Measurements from ENCODE around the gene ATG4D. TPM values are rescaled to one million over a fixed set of nuclear protein-coding genes. Genes with fewer than 3 reads are reported as not detected.
A peak's percentile ranks its signal among the peaks of the same experiment; 100 is the strongest.

ATG4D gene
- total RNA-seq, 1 experiment from 2014 or later, result 59.4 TPM

- TF ChIP-seq TEAD4 (CRISPR knock-in tag; IDR thresholded peaks at IDR 0.05) (no peak), ZNF263 (CRISPR knock-in tag; IDR thresholded peaks at IDR 0.05; ENCODE audit: low read depth) (no peak), TCF7 (CRISPR knock-in tag; IDR thresholded peaks at IDR 0.05; ENCODE audit: low read depth) (no peak), ZNF671 (CRISPR knock-in tag; IDR thresholded peaks at IDR 0.05) (no peak), ARID4B (CRISPR knock-in tag; IDR thresholded peaks at IDR 0.05; ENCODE audit: borderline replicate concordance) (no peak), ZNF512 (CRISPR knock-in tag; IDR thresholded peaks at IDR 0.05; ENCODE audit: borderline replicate concordance) (no peak), USF2 (CRISPR knock-in tag; IDR thresholded peaks at IDR 0.05) (no peak), ZNF416 (CRISPR knock-in tag; IDR thresholded peaks at IDR 0.05) (no peak), RORB (CRISPR knock-in tag; IDR thresholded peaks at IDR 0.05) (no peak), RELA (CRISPR knock-in tag; IDR thresholded peaks at IDR 0.05; ENCODE audit: borderline replicate concordance) (no peak), ZNF281 (CRISPR knock-in tag; IDR thresholded peaks at IDR 0.05) (no peak), ZNF317 (CRISPR knock-in tag; IDR thresholded peaks at IDR 0.05; ENCODE audit: borderline replicate concordance, low read depth) (no peak), JUN (CRISPR knock-in tag; IDR thresholded peaks at IDR 0.05) (no peak), SMAD3 (CRISPR knock-in tag; IDR thresholded peaks at IDR 0.05; ENCODE audit: borderline replicate concordance) (no peak), TP53 (CRISPR knock-in tag; IDR thresholded peaks at IDR 0.05) (no peak)
- TF ChIP-seq, protein P1, sequence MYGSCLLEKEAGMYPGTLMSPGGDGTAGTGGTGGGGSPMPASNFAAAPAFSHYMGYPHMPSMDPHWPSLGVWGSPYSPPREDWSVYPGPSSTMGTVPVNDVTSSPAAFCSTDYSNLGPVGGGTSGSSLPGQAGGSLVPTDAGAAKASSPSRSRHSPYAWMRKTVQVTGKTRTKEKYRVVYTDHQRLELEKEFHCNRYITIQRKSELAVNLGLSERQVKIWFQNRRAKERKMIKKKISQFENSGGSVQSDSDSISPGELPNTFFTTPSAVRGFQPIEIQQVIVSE (CRISPR knock-in tag; IDR thresholded peaks at IDR 0.05; ENCODE audit: borderline replicate concordance), result no peak
- TF ChIP-seq, protein P2, sequence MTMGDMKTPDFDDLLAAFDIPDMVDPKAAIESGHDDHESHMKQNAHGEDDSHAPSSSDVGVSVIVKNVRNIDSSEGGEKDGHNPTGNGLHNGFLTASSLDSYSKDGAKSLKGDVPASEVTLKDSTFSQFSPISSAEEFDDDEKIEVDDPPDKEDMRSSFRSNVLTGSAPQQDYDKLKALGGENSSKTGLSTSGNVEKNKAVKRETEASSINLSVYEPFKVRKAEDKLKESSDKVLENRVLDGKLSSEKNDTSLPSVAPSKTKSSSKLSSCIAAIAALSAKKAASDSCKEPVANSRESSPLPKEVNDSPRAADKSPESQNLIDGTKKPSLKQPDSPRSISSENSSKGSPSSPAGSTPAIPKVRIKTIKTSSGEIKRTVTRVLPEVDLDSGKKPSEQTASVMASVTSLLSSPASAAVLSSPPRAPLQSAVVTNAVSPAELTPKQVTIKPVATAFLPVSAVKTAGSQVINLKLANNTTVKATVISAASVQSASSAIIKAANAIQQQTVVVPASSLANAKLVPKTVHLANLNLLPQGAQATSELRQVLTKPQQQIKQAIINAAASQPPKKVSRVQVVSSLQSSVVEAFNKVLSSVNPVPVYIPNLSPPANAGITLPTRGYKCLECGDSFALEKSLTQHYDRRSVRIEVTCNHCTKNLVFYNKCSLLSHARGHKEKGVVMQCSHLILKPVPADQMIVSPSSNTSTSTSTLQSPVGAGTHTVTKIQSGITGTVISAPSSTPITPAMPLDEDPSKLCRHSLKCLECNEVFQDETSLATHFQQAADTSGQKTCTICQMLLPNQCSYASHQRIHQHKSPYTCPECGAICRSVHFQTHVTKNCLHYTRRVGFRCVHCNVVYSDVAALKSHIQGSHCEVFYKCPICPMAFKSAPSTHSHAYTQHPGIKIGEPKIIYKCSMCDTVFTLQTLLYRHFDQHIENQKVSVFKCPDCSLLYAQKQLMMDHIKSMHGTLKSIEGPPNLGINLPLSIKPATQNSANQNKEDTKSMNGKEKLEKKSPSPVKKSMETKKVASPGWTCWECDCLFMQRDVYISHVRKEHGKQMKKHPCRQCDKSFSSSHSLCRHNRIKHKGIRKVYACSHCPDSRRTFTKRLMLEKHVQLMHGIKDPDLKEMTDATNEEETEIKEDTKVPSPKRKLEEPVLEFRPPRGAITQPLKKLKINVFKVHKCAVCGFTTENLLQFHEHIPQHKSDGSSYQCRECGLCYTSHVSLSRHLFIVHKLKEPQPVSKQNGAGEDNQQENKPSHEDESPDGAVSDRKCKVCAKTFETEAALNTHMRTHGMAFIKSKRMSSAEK (CRISPR knock-in tag; IDR thresholded peaks at IDR 0.05; ENCODE audit: borderline replicate concordance), result no peak
- TF ChIP-seq, protein P3, sequence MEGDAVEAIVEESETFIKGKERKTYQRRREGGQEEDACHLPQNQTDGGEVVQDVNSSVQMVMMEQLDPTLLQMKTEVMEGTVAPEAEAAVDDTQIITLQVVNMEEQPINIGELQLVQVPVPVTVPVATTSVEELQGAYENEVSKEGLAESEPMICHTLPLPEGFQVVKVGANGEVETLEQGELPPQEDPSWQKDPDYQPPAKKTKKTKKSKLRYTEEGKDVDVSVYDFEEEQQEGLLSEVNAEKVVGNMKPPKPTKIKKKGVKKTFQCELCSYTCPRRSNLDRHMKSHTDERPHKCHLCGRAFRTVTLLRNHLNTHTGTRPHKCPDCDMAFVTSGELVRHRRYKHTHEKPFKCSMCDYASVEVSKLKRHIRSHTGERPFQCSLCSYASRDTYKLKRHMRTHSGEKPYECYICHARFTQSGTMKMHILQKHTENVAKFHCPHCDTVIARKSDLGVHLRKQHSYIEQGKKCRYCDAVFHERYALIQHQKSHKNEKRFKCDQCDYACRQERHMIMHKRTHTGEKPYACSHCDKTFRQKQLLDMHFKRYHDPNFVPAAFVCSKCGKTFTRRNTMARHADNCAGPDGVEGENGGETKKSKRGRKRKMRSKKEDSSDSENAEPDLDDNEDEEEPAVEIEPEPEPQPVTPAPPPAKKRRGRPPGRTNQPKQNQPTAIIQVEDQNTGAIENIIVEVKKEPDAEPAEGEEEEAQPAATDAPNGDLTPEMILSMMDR (IDR thresholded peaks at IDR 0.05), result no peak
- Mint-ChIP-seq H3K27ac (no peak overlapping the region), H3K36me3 (peaks cover 16% of the 10 kb centered on the region; the same call in 1 of the 2 replicates), H3K27me3 (ENCODE audit: low read depth) (peaks cover 7% of the 10 kb centered on the region), H3K4me1 (peaks cover 13% of the 10 kb centered on the region), H3K9me3 (peaks cover 7% of the 10 kb centered on the region; the same call in 1 of the 2 replicates), H3K4me3 (peak overlapping the region; percentile 90)
- POLR2A ChIA-PET, result no interaction called here
- DNase-seq (ENCODE audit: low spot score) (no peak), ATAC-seq (no peak)
- CTCF ChIA-PET, result interaction anchor here (1.8 kb wide), 1 partner anchor 57 kb away, joined by 5 read pairs; no protein-coding TSS in a partner anchor
Measured at GRCh38 chr19:10587839-10588150, 44.1 kb downstream of the ATG4D start.
